HCT116 (cell line): Measurements from ENCODE around the gene GMDS. TPM values are rescaled to one million over a fixed set of nuclear protein-coding genes. Genes with fewer than 3 reads are reported as not detected.

Experiments
- ATAC-seq: fragments of 200-7000 bp; cut with Tn5 transposase; 2 replicates; pipeline ENCODE4 v1.9.1; 2020; ENCODE audit warnings: mild to moderate bottlenecking, moderate library complexity
- BruUV-seq: library from RNA; stranded (reverse); fragments of 400-500 nt; replicated peaks from 2 replicates; lab custom pipeline; 2021; lab: Mats Ljungman, UMichigan
- CTCF ChIA-PET: fragments of 300-600 bp; sonication (Branson Sonifier 250); formaldehyde crosslinking; loops from one replicate; lab custom pipeline; 2021; ENCODE audit warnings: antibody characterized with exemption; lab: Charles Lee
- POLR2A ChIA-PET: fragments of 300-600, 350-600 bp; sonication (Branson Sonifier 250); formaldehyde crosslinking; loops from one replicate; lab custom pipeline; 2021; ENCODE audit warnings: antibody characterized with exemption; lab: Charles Lee
- RAD21 ChIA-PET, 2 experiments: fragments of 300-600 bp; sonication (Branson Sonifier 250); formaldehyde crosslinking; loops; one replicate each; lab custom pipeline; 2023; ENCODE audit warnings: low total read pairs in 2 of 2; ENCODE audit not compliant: uncharacterized antibody in 2 of 2, unreplicated experiment in 2 of 2, low non-redundant PET in 1 of 2; lab: Charles Lee
- DNase-seq: peaks from one replicate; pipeline ENCODE4 v3.0.0-alpha.2; 2010; ENCODE audit warnings: low read depth, low spot score
- H2AFZ ChIP-seq: fragments of 200-600 bp; shearing (Covaris generic), sonication (generic); 2 replicates; pipeline ENCODE4 v1.6.1; 2017; ENCODE audit warnings: low read depth, mixed run types, mixed read lengths, antibody characterized with exemption, low read length; ENCODE audit not compliant: poor library complexity, severe bottlenecking
- H3K27ac ChIP-seq: 2 replicates; pipeline ENCODE4 v1.5.1; 2012; ENCODE audit warnings: low read depth, low read length
- H3K27me3 ChIP-seq: fragments of 200-600 bp; sonication (generic); 2 replicates; pipeline ENCODE4 v1.6.1; 2016; ENCODE audit warnings: mixed run types, low read length, mixed read lengths; ENCODE audit not compliant: insufficient read depth
- H3K36me3 ChIP-seq, 2 experiments: fragments of 200-500 bp in 1 of 2; fragments of 200-600 bp in 1 of 2; sonication (Bioruptor generic) in 1 of 2; sonication (generic) in 1 of 2; 2 replicates each; pipeline versions ENCODE4 v1.5.1 to v1.6.1; 2014 to 2016; ENCODE audit warnings: low read length in 2 of 2, inconsistent platforms in 1 of 2, mixed read lengths in 1 of 2, mixed run types in 1 of 2; ENCODE audit not compliant: insufficient read depth in 2 of 2, control insufficient read depth in 1 of 2
- H3K4me1 ChIP-seq, 2 experiments: fragments of 200-600 bp in 1 of 2; sonication (generic) in 1 of 2; 2 replicates each; pipeline versions ENCODE4 v1.5.1 to v1.6.1; 2012 to 2017; ENCODE audit warnings: low read length in 2 of 2, inconsistent platforms in 1 of 2, mild to moderate bottlenecking in 1 of 2, mixed read lengths in 1 of 2, mixed run types in 1 of 2, moderate library complexity in 1 of 2; ENCODE audit not compliant: insufficient read depth in 2 of 2, control insufficient read depth in 1 of 2
- H3K4me2 ChIP-seq: fragments of 200-600 bp; sonication (generic); 2 replicates; pipeline ENCODE4 v1.6.1; 2017; ENCODE audit warnings: mixed run types, low read length, mixed read lengths
- H3K4me3 ChIP-seq, 2 experiments: fragments of 200-600 bp in 1 of 2; sonication (generic) in 1 of 2; replicated peaks in 1 of 2; 2 replicates each; pipeline ENCODE4 v1.5.1; 2011 to 2016; ENCODE audit warnings: low read length in 2 of 2, control low read depth in 1 of 2, low read depth in 1 of 2, mild to moderate bottlenecking in 1 of 2, mixed read lengths in 1 of 2, mixed run types in 1 of 2
- H3K79me2 ChIP-seq: fragments of 200-600 bp; sonication (generic); 2 replicates; pipeline ENCODE4 v1.6.1; 2017; ENCODE audit warnings: mild to moderate bottlenecking, mixed run types, low read length, moderate library complexity, mixed read lengths; ENCODE audit not compliant: insufficient read depth
- H3K9ac ChIP-seq: fragments of 200-600 bp; sonication (generic); 2 replicates; pipeline ENCODE4 v1.6.1; 2016; ENCODE audit warnings: low read length, mixed read lengths
- H3K9me2 ChIP-seq: fragments of 200-600 bp; sonication (generic), shearing (Covaris generic); 2 replicates; pipeline ENCODE4 v1.6.1; 2017; ENCODE audit warnings: mixed run types, mild to moderate bottlenecking, moderate library complexity; ENCODE audit not compliant: insufficient read depth
- H3K9me3 ChIP-seq, 2 experiments: fragments of 200-500 bp in 1 of 2; fragments of 200-600 bp in 1 of 2; sonication (Bioruptor generic) in 1 of 2; sonication (generic) in 1 of 2; 2 replicates each; pipeline ENCODE4 v1.6.1; 2014 to 2017; ENCODE audit warnings: low read length in 2 of 2, mixed read lengths in 2 of 2, inconsistent platforms in 1 of 2, low read depth in 1 of 2, mild to moderate bottlenecking in 1 of 2, mixed run types in 1 of 2, moderate library complexity in 1 of 2; ENCODE audit not compliant: control insufficient read depth in 1 of 2, insufficient read depth in 1 of 2
- H4K20me1 ChIP-seq: fragments of 200-600 bp; sonication (generic), shearing (Covaris generic); 2 replicates; pipeline ENCODE4 v1.6.1; 2017; ENCODE audit warnings: mixed run types, mild to moderate bottlenecking, moderate library complexity; ENCODE audit not compliant: insufficient read depth
- CBX3 ChIP-seq: IDR thresholded peaks from 2 replicates; pipeline ENCODE4 v1.6.1; 2012; ENCODE audit warnings: low read depth
- EGR1 ChIP-seq: IDR thresholded peaks from 2 replicates; pipeline ENCODE4 v1.6.1; 2012; ENCODE audit warnings: low read depth
- ELF1 ChIP-seq: IDR thresholded peaks from 2 replicates; pipeline ENCODE4 v1.6.1; 2012; ENCODE audit warnings: low read depth, borderline replicate concordance
- EZH2 ChIP-seq: fragments of 200-600 bp; sonication (generic); IDR thresholded peaks from 2 replicates; pipeline ENCODE4 v1.6.1; 2017; ENCODE audit warnings: antibody characterized with exemption, mixed run types
- EZH2phosphoT487 ChIP-seq: fragments of 200-600 bp; IDR thresholded peaks from 2 replicates; pipeline ENCODE4 v1.6.1; 2018; ENCODE audit warnings: antibody characterized with exemption, borderline replicate concordance
- FOSL1 ChIP-seq: IDR thresholded peaks from 2 replicates; pipeline ENCODE4 v1.6.1; 2012; ENCODE audit warnings: low read depth
- JUND ChIP-seq: IDR thresholded peaks from 2 replicates; pipeline ENCODE4 v1.6.1; 2012
- POLR2A ChIP-seq: IDR thresholded peaks from 2 replicates; pipeline ENCODE4 v1.7.0; 2011; ENCODE audit warnings: borderline replicate concordance; ENCODE audit not compliant: insufficient read depth, insufficient read length; ENCODE audit errors: extremely low read depth
- RAD21 ChIP-seq: IDR thresholded peaks from 2 replicates; pipeline ENCODE4 v1.6.1; 2012; ENCODE audit warnings: low read depth, mild to moderate bottlenecking
- SIN3A ChIP-seq: IDR thresholded peaks from 2 replicates; pipeline ENCODE4 v1.6.1; 2012; ENCODE audit warnings: low read depth
- SP1 ChIP-seq: IDR thresholded peaks from 2 replicates; pipeline ENCODE4 v1.6.1; 2012; ENCODE audit warnings: low read depth
- SRF ChIP-seq: IDR thresholded peaks from 2 replicates; pipeline ENCODE4 v1.6.1; 2012; ENCODE audit warnings: low read depth
- YY1 ChIP-seq: IDR thresholded peaks from 2 replicates; pipeline ENCODE4 v1.6.1; 2011; ENCODE audit warnings: low read length, low read depth, moderate library complexity, mild to moderate bottlenecking; ENCODE audit not compliant: insufficient replicate concordance; ENCODE audit errors: extremely low read depth
- ZFX ChIP-seq: fragments of 450-650 bp; IDR thresholded peaks from 2 replicates; pipeline ENCODE4 v1.6.1; 2017
- ZNF274 ChIP-seq: fragments of 200-500 bp; sonication (Bioruptor generic); IDR thresholded peaks from 2 replicates; pipeline ENCODE4 v1.6.1; 2014; ENCODE audit warnings: mild to moderate bottlenecking, low read depth, low read length, inconsistent platforms
- intact Hi-C: fragments of 100-400 bp; cut with micrococcal nuclease; formaldehyde crosslinking; loops from 2 replicates; pipeline ENCODE4 v1.10.0; 2022
- total RNA-seq: library from RNA; stranded (reverse); gene quantifications from one replicate; pipeline ENCODE4 v1.2.1, GENCODE V29; 2021; ENCODE audit not compliant: unreplicated experiment
- TF ChIP-seq, protein P1 (sequence below): IDR thresholded peaks from 2 replicates; pipeline ENCODE4 v1.6.1; 2012
- TF ChIP-seq, protein P2 (sequence below), 3 experiments: fragments of 200-600 bp in 1 of 3; sonication (generic) in 1 of 3; IDR thresholded peaks in 2 of 3; conservative IDR thresholded peaks in 1 of 3; 2 replicates each; pipeline ENCODE4 v1.5.1; 2012 to 2017; ENCODE audit warnings: low read depth in 2 of 3, low read length in 2 of 3, antibody characterized with exemption in 1 of 3, borderline replicate concordance in 1 of 3, control low read depth in 1 of 3, mild to moderate bottlenecking in 1 of 3, mixed read lengths in 1 of 3, mixed run types in 1 of 3, moderate library complexity in 1 of 3; ENCODE audit not compliant: insufficient read depth in 1 of 3
- TF ChIP-seq, protein P3 (sequence below): IDR thresholded peaks from 2 replicates; pipeline ENCODE4 v1.6.1; 2012; ENCODE audit warnings: low read depth

Gene GMDS
- total RNA-seq, 1 experiment from 2014 or later: 34.4 TPM

- Histone ChIP-seq H3K4me3 (no peak overlapping the region), H4K20me1 (no peaks in the 10 kb centered on the region), H3K27ac (no peak overlapping the region), H3K9me2 (no peaks in the 10 kb centered on the region), H3K27me3 (no peaks in the 10 kb centered on the region), H3K4me1 (peaks cover 19 to 22% of the 10 kb centered on the region in 2 experiments), H3K9ac (no peak overlapping the region), H3K36me3 (no peaks in the 10 kb centered on the region)
- no peak for ATAC-seq
- intact Hi-C loops: no loop called here
- ChIA-PET RAD21 (no interaction called here), POLR2A (no interaction called here), CTCF (no interaction called here)
- DNase-seq: no peak
- no peak for TF ChIP-seq POLR2A
- TF ChIP-seq ZNF274: no peak
- TF ChIP-seq RAD21: no peak
- no peak for TF ChIP-seq SIN3A
- TF ChIP-seq, protein P1, sequence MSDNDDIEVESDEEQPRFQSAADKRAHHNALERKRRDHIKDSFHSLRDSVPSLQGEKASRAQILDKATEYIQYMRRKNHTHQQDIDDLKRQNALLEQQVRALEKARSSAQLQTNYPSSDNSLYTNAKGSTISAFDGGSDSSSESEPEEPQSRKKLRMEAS: no peak
- TF ChIP-seq EGR1: no peak
- no peak for TF ChIP-seq ZFX
- TF ChIP-seq, protein P2, sequence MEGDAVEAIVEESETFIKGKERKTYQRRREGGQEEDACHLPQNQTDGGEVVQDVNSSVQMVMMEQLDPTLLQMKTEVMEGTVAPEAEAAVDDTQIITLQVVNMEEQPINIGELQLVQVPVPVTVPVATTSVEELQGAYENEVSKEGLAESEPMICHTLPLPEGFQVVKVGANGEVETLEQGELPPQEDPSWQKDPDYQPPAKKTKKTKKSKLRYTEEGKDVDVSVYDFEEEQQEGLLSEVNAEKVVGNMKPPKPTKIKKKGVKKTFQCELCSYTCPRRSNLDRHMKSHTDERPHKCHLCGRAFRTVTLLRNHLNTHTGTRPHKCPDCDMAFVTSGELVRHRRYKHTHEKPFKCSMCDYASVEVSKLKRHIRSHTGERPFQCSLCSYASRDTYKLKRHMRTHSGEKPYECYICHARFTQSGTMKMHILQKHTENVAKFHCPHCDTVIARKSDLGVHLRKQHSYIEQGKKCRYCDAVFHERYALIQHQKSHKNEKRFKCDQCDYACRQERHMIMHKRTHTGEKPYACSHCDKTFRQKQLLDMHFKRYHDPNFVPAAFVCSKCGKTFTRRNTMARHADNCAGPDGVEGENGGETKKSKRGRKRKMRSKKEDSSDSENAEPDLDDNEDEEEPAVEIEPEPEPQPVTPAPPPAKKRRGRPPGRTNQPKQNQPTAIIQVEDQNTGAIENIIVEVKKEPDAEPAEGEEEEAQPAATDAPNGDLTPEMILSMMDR (IDR thresholded peaks at IDR 0.05 in 2 of 3, conservative IDR thresholded peaks at IDR 0.05 in 1 of 3; ENCODE audit: borderline replicate concordance in 1 of 3, insufficient read depth in 1 of 3, low read depth in 2 of 3, low read length in 2 of 3): no peak
- TF ChIP-seq CBX3: no peak
- TF ChIP-seq SP1: no peak
- no peak for TF ChIP-seq FOSL1
- TF ChIP-seq EZH2: no peak
- TF ChIP-seq, protein P3, sequence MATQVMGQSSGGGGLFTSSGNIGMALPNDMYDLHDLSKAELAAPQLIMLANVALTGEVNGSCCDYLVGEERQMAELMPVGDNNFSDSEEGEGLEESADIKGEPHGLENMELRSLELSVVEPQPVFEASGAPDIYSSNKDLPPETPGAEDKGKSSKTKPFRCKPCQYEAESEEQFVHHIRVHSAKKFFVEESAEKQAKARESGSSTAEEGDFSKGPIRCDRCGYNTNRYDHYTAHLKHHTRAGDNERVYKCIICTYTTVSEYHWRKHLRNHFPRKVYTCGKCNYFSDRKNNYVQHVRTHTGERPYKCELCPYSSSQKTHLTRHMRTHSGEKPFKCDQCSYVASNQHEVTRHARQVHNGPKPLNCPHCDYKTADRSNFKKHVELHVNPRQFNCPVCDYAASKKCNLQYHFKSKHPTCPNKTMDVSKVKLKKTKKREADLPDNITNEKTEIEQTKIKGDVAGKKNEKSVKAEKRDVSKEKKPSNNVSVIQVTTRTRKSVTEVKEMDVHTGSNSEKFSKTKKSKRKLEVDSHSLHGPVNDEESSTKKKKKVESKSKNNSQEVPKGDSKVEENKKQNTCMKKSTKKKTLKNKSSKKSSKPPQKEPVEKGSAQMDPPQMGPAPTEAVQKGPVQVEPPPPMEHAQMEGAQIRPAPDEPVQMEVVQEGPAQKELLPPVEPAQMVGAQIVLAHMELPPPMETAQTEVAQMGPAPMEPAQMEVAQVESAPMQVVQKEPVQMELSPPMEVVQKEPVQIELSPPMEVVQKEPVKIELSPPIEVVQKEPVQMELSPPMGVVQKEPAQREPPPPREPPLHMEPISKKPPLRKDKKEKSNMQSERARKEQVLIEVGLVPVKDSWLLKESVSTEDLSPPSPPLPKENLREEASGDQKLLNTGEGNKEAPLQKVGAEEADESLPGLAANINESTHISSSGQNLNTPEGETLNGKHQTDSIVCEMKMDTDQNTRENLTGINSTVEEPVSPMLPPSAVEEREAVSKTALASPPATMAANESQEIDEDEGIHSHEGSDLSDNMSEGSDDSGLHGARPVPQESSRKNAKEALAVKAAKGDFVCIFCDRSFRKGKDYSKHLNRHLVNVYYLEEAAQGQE: no peak
- TF ChIP-seq YY1: no peak
- TF ChIP-seq ELF1: no peak
- no peak for TF ChIP-seq JUND
- TF ChIP-seq SRF: no peak
- TF ChIP-seq EZH2phosphoT487: no peak
- TF ChIP-seq, all 23 proteins: peak for 0
- H3K4me2 ChIP-seq: no peak overlapping the region
- no peaks in the 10 kb centered on the region for H3K9me3 ChIP-seq
- H3K79me2 ChIP-seq: no peaks in the 10 kb centered on the region
- BruUV-seq: no TSS peak
- no peak overlapping the region for H2AFZ ChIP-seq
These were observed 601.5 kb downstream of the GMDS start for GRCh38 chr6:1643830-1644445.
